Measurements from ENCODE around the gene SCGB1D1.

Gene SCGB1D1

GRCh38 chr11:62233730-62234129, 43.7 kb downstream of the SCGB1D1 start:
- no peak for DNase-seq (ENCODE audit: low read depth)

DNA sequence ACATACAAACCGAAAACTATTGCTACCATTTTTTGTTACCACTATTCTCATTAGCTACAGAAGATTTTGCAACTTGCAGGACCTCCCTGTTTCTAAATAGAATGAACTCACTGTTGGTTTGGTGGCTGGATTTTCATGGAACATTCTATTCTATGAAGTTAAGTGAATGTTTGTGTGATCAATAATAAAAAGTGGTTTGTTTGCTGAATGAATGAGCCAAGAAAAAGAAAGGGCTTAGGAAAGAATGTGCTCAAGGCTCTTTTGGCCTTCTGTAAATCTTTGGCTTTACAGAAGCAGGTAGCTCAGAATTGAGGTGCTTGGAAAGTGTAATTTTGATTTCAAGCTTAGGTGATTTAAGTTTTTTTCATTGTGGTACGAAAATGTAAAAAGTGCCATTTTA, 46.2 kb downstream of the SCGB1D1 start:
- no peak for DNase-seq (ENCODE audit: low read depth)

DNA sequence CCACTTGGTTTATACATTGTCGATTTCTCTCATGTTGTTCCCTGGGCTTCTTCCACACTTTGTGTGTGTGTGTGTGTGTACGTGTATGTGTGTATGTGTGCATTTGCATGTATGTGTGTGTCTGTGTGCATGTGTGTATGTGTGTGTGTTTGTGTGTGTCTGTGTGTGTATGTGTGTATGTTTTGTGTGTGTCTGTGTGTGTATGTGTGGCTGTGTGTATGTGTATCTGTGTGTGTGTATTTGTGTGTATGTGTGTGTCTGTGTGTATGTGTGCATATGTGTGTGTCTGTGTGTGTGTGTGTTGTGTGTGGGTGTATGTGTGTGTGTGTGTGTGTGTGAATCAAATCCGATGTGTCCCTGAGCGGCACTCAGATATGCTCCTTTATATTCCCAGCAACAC, 47.5 kb downstream of the SCGB1D1 start:
- DNase-seq (ENCODE audit: low read depth) = no peak

GRCh38 chr11:62238151-62238550, 48.1 kb downstream of the SCGB1D1 start:
- DNase-seq (ENCODE audit: low read depth) = no peak

GRCh38 chr11:62241095-62241494, 51.1 kb downstream of the SCGB1D1 start:
- no peak for DNase-seq (ENCODE audit: low read depth)

- DNase-seq (ENCODE audit: low read depth) = no peak
These were observed 52.0 kb downstream of the SCGB1D1 start, which contains the start of gene SCGB1D2 for GRCh38 chr11:62242021-62242420. Gene SCGB1D2, plus strand, starts transcription at chr11:62242239. Its CDS starts 69 bp downstream, at chr11:62242308.
